Measurements from ENCODE around the gene DAAM1. TPM values are rescaled to one million over a fixed set of nuclear protein-coding genes. Genes with fewer than 3 reads are reported as not detected.

The DAAM1 gene
- polyA plus RNA-seq, 2 donors = 21.7 to 32.7 TPM

- Histone ChIP-seq H3K9me3 (ENCODE audit: control insufficient read depth in 2 of 2, insufficient read depth in 1 of 2, low read depth in 1 of 2, low read length in 1 of 2) (no peaks in the 10 kb centered on the region), H3K4me3 (ENCODE audit: low read depth in 1 of 2, low read length in 2 of 2) (no peak overlapping the region), H3K27me3 (ENCODE audit: control insufficient read depth in 1 of 2, insufficient read depth in 2 of 2, low read length in 2 of 2) (no peaks in the 10 kb centered on the region), H3K36me3 (ENCODE audit: control insufficient read depth in 2 of 2, insufficient read depth in 2 of 2, low read length in 1 of 2) (no peaks in the 10 kb centered on the region), H3K4me1 (ENCODE audit: control insufficient read depth in 2 of 2, insufficient read depth in 2 of 2, low read length in 1 of 2) (no peaks in the 10 kb centered on the region), H3K27ac (ENCODE audit: low read depth in 2 of 2, low read length in 1 of 2) (no peak overlapping the region)
- 58 to 84% methylated on average over 3 of the region's 3 CpGs for WGBS, 2 donors
These were observed 58.1 kb downstream of the DAAM1 start for GRCh38 chr14:59246566-59246965.

- Histone ChIP-seq H3K27me3 (ENCODE audit: control insufficient read depth in 1 of 2, insufficient read depth in 2 of 2, low read length in 2 of 2) (no peaks in the 10 kb centered on the region), H3K4me1 (ENCODE audit: control insufficient read depth in 2 of 2, insufficient read depth in 2 of 2, low read length in 1 of 2) (peaks cover 0 to 2% of the 10 kb centered on the region in 2 donors), H3K36me3 (ENCODE audit: control insufficient read depth in 2 of 2, insufficient read depth in 2 of 2, low read length in 1 of 2) (no peaks in the 10 kb centered on the region), H3K27ac (ENCODE audit: low read depth in 2 of 2, low read length in 1 of 2) (no peak overlapping the region), H3K9me3 (ENCODE audit: control insufficient read depth in 2 of 2, insufficient read depth in 1 of 2, low read depth in 1 of 2, low read length in 1 of 2) (no peaks in the 10 kb centered on the region), H3K4me3 (ENCODE audit: low read depth in 1 of 2, low read length in 2 of 2) (no peak overlapping the region)
- 50 to 71% methylated on average over 3 of the region's 3 CpGs for WGBS, 2 donors
These were observed 59.5 kb downstream of the DAAM1 start for GRCh38 chr14:59247801-59248584.

DNA sequence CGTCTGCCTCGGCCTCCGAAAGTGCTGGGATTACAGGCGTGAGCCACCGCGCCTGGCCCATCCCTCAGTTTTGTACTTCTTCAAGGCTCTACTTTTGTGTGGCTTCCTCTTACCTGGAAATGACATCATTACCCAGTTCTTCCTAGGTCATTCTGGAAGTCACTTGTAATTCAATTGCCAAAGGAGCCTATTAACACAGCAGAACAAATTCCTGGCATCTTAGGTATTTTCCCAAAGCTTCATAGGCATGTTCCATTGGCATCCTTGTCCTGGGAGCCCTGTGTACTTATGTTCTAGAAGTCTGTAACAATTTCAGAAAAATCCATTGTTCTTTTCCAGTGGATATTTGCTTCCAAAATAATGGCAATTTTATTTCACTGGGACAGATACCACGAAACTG, 60.6 kb downstream of the DAAM1 start:
- Histone ChIP-seq H3K4me3 (ENCODE audit: low read depth in 1 of 2, low read length in 2 of 2) (no peak overlapping the region), H3K27ac (ENCODE audit: low read depth in 2 of 2, low read length in 1 of 2) (no peak overlapping the region), H3K9me3 (ENCODE audit: control insufficient read depth in 2 of 2, insufficient read depth in 1 of 2, low read depth in 1 of 2, low read length in 1 of 2) (no peaks in the 10 kb centered on the region), H3K27me3 (ENCODE audit: control insufficient read depth in 1 of 2, insufficient read depth in 2 of 2, low read length in 2 of 2) (no peaks in the 10 kb centered on the region), H3K4me1 (ENCODE audit: control insufficient read depth in 2 of 2, insufficient read depth in 2 of 2, low read length in 1 of 2) (peaks cover 0 to 2% of the 10 kb centered on the region in 2 donors), H3K36me3 (ENCODE audit: control insufficient read depth in 2 of 2, insufficient read depth in 2 of 2, low read length in 1 of 2) (no peaks in the 10 kb centered on the region)
- 94 to 96% methylated on average over 6 to 7 of the region's 7 CpGs for WGBS, 2 donors

DNA sequence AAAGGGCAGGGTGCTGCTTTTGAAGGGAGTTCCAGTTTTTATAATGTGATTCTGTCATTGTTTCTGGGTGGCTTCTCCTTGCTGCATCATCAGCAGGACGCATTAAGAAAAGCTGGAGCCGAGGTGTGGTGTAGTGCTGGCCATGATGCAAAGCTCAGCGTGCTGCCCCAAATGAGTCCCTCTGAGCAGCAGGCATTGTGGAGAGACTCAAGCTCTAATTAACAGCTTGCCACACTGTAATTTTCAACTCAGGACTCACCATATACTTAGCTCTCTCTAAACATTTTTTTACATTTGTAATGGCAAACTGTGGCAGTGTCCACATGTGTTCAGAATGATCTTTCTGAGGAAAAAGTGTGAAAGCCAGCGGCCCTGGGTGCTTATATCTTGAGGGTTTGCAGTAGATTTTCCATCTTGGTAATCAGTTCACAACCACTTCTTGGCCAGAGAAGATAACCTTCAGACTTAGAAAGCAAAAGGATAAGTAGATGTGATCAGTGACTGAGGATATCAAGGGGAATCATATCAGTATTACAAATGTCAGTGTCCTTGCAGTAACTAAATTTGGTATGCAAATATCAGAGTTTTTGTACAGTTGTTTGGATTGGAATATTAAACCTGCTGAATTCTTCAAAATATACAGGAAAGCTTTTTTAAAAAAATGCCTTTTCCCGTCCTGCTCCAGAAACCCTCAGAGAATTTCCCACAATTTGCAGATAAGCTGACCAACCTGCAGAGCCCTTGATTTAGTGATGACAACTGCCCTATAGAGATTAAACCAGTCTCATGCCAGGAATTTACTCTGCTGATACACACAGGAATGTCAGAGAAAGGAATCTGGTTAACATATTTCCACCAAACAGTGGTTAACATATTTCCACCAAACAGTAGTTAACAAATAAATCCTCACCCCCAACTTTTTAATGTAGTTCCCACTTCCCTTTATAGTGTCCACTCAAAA, 63.6 kb downstream of the DAAM1 start:
- Histone ChIP-seq H3K27me3 (ENCODE audit: control insufficient read depth in 1 of 2, insufficient read depth in 2 of 2, low read length in 2 of 2) (no peaks in the 10 kb centered on the region), H3K27ac (ENCODE audit: low read depth in 2 of 2, low read length in 1 of 2) (no peak overlapping the region), H3K36me3 (ENCODE audit: control insufficient read depth in 2 of 2, insufficient read depth in 2 of 2, low read length in 1 of 2) (no peaks in the 10 kb centered on the region), H3K4me3 (ENCODE audit: low read depth in 1 of 2, low read length in 2 of 2) (no peak overlapping the region), H3K9me3 (ENCODE audit: control insufficient read depth in 2 of 2, insufficient read depth in 1 of 2, low read depth in 1 of 2, low read length in 1 of 2) (no peaks in the 10 kb centered on the region), H3K4me1 (ENCODE audit: control insufficient read depth in 2 of 2, insufficient read depth in 2 of 2, low read length in 1 of 2) (peaks cover 5 to 10% of the 10 kb centered on the region in 2 donors)
- WGBS, 2 donors = 83 to 92% methylated on average over 5 of the region's 5 CpGs

DNA sequence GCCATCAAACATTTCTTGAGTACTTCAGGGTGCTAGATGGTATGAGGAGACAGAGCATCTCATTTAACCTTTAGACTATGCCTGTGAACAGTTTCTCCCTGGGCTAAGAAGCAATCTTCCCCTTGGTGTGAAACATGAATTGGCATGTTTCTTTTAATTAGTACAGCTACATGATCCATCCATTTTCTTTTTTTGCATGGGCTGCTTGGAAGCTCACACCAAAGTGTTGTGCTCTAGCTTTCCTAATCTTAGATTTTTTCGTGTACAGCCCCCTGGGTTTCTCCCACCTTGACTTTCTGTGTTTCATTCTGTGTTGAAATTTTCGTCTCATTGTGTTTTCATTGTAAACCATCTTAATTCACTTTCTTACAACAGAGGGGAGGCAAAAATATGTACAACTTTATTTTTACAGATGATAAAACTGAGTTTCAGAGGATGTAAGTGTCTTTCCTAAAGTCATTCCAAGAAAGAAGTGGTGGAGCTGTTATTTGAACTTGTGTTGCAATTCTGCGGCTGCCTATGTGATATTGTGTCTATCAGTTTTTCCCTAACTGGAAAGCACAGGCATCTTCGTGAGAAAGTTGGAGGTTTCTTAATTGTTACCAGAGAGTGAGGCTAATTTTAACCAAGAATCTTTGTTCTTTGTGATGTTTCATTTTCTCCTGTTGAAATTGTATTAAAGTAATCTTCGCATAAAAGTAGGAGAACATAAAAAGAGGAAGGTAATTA, 64.5 kb downstream of the DAAM1 start:
- WGBS, 2 donors = 74 to 81% methylated on average over 5 of the region's 5 CpGs
- Histone ChIP-seq H3K27me3 (ENCODE audit: control insufficient read depth in 1 of 2, insufficient read depth in 2 of 2, low read length in 2 of 2) (no peaks in the 10 kb centered on the region), H3K27ac (ENCODE audit: low read depth in 2 of 2, low read length in 1 of 2) (no peak overlapping the region), H3K4me3 (ENCODE audit: low read depth in 1 of 2, low read length in 2 of 2) (no peak overlapping the region), H3K36me3 (ENCODE audit: control insufficient read depth in 2 of 2, insufficient read depth in 2 of 2, low read length in 1 of 2) (peaks cover 0 to 3% of the 10 kb centered on the region in 2 donors), H3K9me3 (ENCODE audit: control insufficient read depth in 2 of 2, insufficient read depth in 1 of 2, low read depth in 1 of 2, low read length in 1 of 2) (no peaks in the 10 kb centered on the region), H3K4me1 (ENCODE audit: control insufficient read depth in 2 of 2, insufficient read depth in 2 of 2, low read length in 1 of 2) (peaks cover 5 to 10% of the 10 kb centered on the region in 2 donors)

- H3K27ac ChIP-seq (ENCODE audit: low read depth in 2 of 2, low read length in 1 of 2) = peak overlapping the region in 1 of 2 donors; percentile 65
- peaks cover 5 to 10% of the 10 kb centered on the region in 2 donors for H3K4me1 ChIP-seq (ENCODE audit: control insufficient read depth in 2 of 2, insufficient read depth in 2 of 2, low read length in 1 of 2)
- H3K9me3 ChIP-seq (ENCODE audit: control insufficient read depth in 2 of 2, insufficient read depth in 1 of 2, low read depth in 1 of 2, low read length in 1 of 2) = no peaks in the 10 kb centered on the region
- no peak overlapping the region for H3K4me3 ChIP-seq (ENCODE audit: low read depth in 1 of 2, low read length in 2 of 2)
- no peaks in the 10 kb centered on the region for H3K27me3 ChIP-seq (ENCODE audit: control insufficient read depth in 1 of 2, insufficient read depth in 2 of 2, low read length in 2 of 2)
- H3K36me3 ChIP-seq (ENCODE audit: control insufficient read depth in 2 of 2, insufficient read depth in 2 of 2, low read length in 1 of 2) = peaks cover 0 to 3% of the 10 kb centered on the region in 2 donors
These were observed 65.1 kb downstream of the DAAM1 start for GRCh38 chr14:59253527-59253926.

GRCh38 chr14:59254146-59254910, 65.9 kb downstream of the DAAM1 start:
- Histone ChIP-seq H3K4me3 (ENCODE audit: low read depth in 1 of 2, low read length in 2 of 2) (no peak overlapping the region), H3K27ac (ENCODE audit: low read depth in 2 of 2, low read length in 1 of 2) (peak overlapping the region; percentile 25 to 65), H3K27me3 (ENCODE audit: control insufficient read depth in 1 of 2, insufficient read depth in 2 of 2, low read length in 2 of 2) (no peaks in the 10 kb centered on the region), H3K9me3 (ENCODE audit: control insufficient read depth in 2 of 2, insufficient read depth in 1 of 2, low read depth in 1 of 2, low read length in 1 of 2) (no peaks in the 10 kb centered on the region), H3K4me1 (ENCODE audit: control insufficient read depth in 2 of 2, insufficient read depth in 2 of 2, low read length in 1 of 2) (peaks cover 5 to 10% of the 10 kb centered on the region in 2 donors), H3K36me3 (ENCODE audit: control insufficient read depth in 2 of 2, insufficient read depth in 2 of 2, low read length in 1 of 2) (peaks cover 0 to 3% of the 10 kb centered on the region in 2 donors)
- 26% methylated on average over 7 of the region's 7 CpGs for WGBS, 2 donors

GRCh38 chr14:59254911-59255545, 66.6 kb downstream of the DAAM1 start:
- no peaks in the 10 kb centered on the region for H3K27me3 ChIP-seq (ENCODE audit: control insufficient read depth in 1 of 2, insufficient read depth in 2 of 2, low read length in 2 of 2)
- peak overlapping the region; percentile 21 to 65 for H3K27ac ChIP-seq (ENCODE audit: low read depth in 2 of 2, low read length in 1 of 2)

More at GRCh38 chr14:59254911-59255545, 66.6 kb downstream of the DAAM1 start:
- Histone ChIP-seq H3K4me3 (ENCODE audit: low read depth in 1 of 2, low read length in 2 of 2) (no peak overlapping the region), H3K4me1 (ENCODE audit: control insufficient read depth in 2 of 2, insufficient read depth in 2 of 2, low read length in 1 of 2) (peaks cover 5 to 10% of the 10 kb centered on the region in 2 donors), H3K9me3 (ENCODE audit: control insufficient read depth in 2 of 2, insufficient read depth in 1 of 2, low read depth in 1 of 2, low read length in 1 of 2) (no peaks in the 10 kb centered on the region), H3K36me3 (ENCODE audit: control insufficient read depth in 2 of 2, insufficient read depth in 2 of 2, low read length in 1 of 2) (peaks cover 0 to 3% of the 10 kb centered on the region in 2 donors)
- WGBS, 2 donors = 53 to 58% methylated on average over 5 of the region's 5 CpGs
